ENCODE measurements around the gene SDHC. TPM values are rescaled to one million over a fixed set of nuclear protein-coding genes. Genes with fewer than 3 reads are reported as not detected.

The SDHC gene
- total and polyA plus RNA-seq, 2 of the 13 experiments (the other 11 are each of a cell fraction or from before 2014, with no cell fraction given): 27.1 to 229 TPM

DNA sequence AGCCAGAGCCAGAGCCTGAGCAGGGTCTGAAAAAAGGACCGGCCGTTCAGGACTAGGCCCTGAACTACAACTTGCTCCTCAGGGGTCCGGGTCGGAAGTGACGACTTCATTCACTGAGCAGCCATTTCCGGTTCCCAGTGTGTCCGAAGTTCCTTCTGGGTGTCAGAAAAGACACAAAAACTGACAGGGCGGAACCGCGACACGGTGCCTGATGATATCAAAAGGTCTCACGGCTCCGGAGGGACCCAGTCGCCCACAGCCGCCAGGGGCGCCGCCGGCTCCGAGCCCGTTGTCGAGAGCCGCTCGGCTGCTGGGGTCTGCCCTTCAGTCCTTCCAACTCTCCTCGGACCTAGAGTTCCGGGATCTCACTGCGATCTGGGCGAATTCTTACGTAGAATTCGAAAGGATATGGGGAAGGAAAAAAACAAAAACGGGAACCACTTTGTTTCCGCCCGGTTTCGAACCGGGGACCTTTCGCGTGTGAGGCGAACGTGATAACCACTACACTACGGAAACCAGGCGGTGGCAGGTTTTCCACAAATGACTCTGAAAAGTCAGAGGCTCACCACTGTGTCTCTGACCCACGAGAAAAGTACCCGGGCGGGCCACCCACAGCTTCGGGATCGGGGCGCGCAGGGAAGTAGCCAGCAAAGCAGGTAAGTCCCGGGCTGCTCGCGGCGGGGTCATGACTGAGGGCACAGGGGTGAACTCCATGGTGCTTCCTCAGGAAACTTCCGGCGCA is 85.2 kb downstream of the SDHC start (continued):
- TF ChIP-seq, protein P1, sequence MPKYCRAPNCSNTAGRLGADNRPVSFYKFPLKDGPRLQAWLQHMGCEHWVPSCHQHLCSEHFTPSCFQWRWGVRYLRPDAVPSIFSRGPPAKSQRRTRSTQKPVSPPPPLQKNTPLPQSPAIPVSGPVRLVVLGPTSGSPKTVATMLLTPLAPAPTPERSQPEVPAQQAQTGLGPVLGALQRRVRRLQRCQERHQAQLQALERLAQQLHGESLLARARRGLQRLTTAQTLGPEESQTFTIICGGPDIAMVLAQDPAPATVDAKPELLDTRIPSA (CRISPR knock-in tag; IDR thresholded peaks at IDR 0.05; ENCODE audit: borderline replicate concordance): peak; percentile 89; the same call in 1 of the 2 replicates
- TF ChIP-seq ZNF160 (CRISPR knock-in tag; IDR thresholded peaks at IDR 0.05) (peak; percentile 89; the same call in 1 of the 2 replicates), ZKSCAN5 (CRISPR knock-in tag; IDR thresholded peaks at IDR 0.05) (no peak), KLF15 (CRISPR knock-in tag; IDR thresholded peaks at IDR 0.05; ENCODE audit: borderline replicate concordance) (peak; percentile 71; the same call in 1 of the 2 replicates), GFI1 (CRISPR knock-in tag; IDR thresholded peaks at IDR 0.05; ENCODE audit: borderline replicate concordance) (peak; percentile 65; the same call in 1 of the 2 replicates), DNMT1 (CRISPR knock-in tag; IDR thresholded peaks at IDR 0.05) (no peak), ZBTB26 (CRISPR knock-in tag; IDR thresholded peaks at IDR 0.05; ENCODE audit: borderline replicate concordance) (peak; percentile 79; the same call in 1 of the 2 replicates), SIN3B (IDR thresholded peaks at IDR 0.05; ENCODE audit: low read length) (no peak), PHF20 (CRISPR knock-in tag; IDR thresholded peaks at IDR 0.05) (peak; percentile 72), SRSF1 (optimal IDR thresholded peaks at IDR 0.05; ENCODE audit: low read depth, low read length) (peak; percentile 79), ZNF572 (CRISPR knock-in tag; IDR thresholded peaks at IDR 0.05) (0 out of 2 replicates have a peak, but pooled peaks have one; percentile 87), PHF5A (CRISPR knock-in tag; IDR thresholded peaks at IDR 0.05; ENCODE audit: low read depth, unreplicated experiment) (peak; percentile 67), ZNF383 (CRISPR knock-in tag; IDR thresholded peaks at IDR 0.05; ENCODE audit: borderline replicate concordance) (no peak), KAT8 (CRISPR knock-in tag; IDR thresholded peaks at IDR 0.05) (peak; percentile 88), KDM1A (CRISPR knock-in tag; IDR thresholded peaks at IDR 0.05) (no peak), IRF2 (CRISPR knock-in tag; IDR thresholded peaks at IDR 0.05) (peak; percentile 77), THYN1 (CRISPR knock-in tag; IDR thresholded peaks at IDR 0.05; ENCODE audit: borderline replicate concordance, low read depth) (no peak), ZBTB37 (CRISPR knock-in tag; IDR thresholded peaks at IDR 0.05) (0 out of 2 replicates have a peak, but pooled peaks have one; percentile 53), ZNF503 (CRISPR knock-in tag; IDR thresholded peaks at IDR 0.05) (no peak), ZNF510 (CRISPR knock-in tag; IDR thresholded peaks at IDR 0.05; ENCODE audit: low read depth) (0 out of 2 replicates have a peak, but pooled peaks have one; percentile 93), HNRNPL (IDR thresholded peaks at IDR 0.05; ENCODE audit: low read depth, low read length) (peak; percentile 44; the same call in 1 of the 2 replicates), SATB2 (CRISPR knock-in tag; IDR thresholded peaks at IDR 0.05) (no peak; the same call in 1 of the 2 replicates)
- TF ChIP-seq, protein P2, sequence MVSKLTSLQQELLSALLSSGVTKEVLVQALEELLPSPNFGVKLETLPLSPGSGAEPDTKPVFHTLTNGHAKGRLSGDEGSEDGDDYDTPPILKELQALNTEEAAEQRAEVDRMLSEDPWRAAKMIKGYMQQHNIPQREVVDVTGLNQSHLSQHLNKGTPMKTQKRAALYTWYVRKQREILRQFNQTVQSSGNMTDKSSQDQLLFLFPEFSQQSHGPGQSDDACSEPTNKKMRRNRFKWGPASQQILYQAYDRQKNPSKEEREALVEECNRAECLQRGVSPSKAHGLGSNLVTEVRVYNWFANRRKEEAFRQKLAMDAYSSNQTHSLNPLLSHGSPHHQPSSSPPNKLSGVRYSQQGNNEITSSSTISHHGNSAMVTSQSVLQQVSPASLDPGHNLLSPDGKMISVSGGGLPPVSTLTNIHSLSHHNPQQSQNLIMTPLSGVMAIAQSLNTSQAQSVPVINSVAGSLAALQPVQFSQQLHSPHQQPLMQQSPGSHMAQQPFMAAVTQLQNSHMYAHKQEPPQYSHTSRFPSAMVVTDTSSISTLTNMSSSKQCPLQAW (CRISPR knock-in tag; IDR thresholded peaks at IDR 0.05): peak; percentile 87
